Measurements from ENCODE around the gene SHISAL2B.

The SHISAL2B gene

GRCh38 chr5:64690417-64691151 lies at the start of gene SHISAL2B:
Gene SHISAL2B, plus strand, starts transcription at chr5:64690503. Its CDS starts 121 bp downstream, at chr5:64690624.
- TF ChIP-seq MAX (IDR thresholded peaks at IDR 0.05; ENCODE audit: low read depth, low read length): no peak
- TF ChIP-seq MYC (IDR thresholded peaks at IDR 0.05; ENCODE audit: low read depth, low read length): no peak
- TF ChIP-seq POLR2A (IDR thresholded peaks at IDR 0.05; ENCODE audit: extremely low read depth, insufficient read length): no peak
- no peak for TF ChIP-seq CTCF (IDR thresholded peaks at IDR 0.05; ENCODE audit: low read depth, low read length)
- no peak within 1 kb of the TSS for H3K4me3 ChIP-seq (ENCODE audit: low read depth, low read length)
- DNase-seq (ENCODE audit: low read depth): peak; percentile 13

- H3K4me3 ChIP-seq (ENCODE audit: low read depth, low read length): no peak overlapping the region
- no peak for DNase-seq (ENCODE audit: low read depth)
- TF ChIP-seq MYC (IDR thresholded peaks at IDR 0.05; ENCODE audit: low read depth, low read length): no peak
- TF ChIP-seq CTCF (IDR thresholded peaks at IDR 0.05; ENCODE audit: low read depth, low read length): no peak
- TF ChIP-seq POLR2A (IDR thresholded peaks at IDR 0.05; ENCODE audit: extremely low read depth, insufficient read length): no peak
- no peak for TF ChIP-seq MAX (IDR thresholded peaks at IDR 0.05; ENCODE audit: low read depth, low read length)
Observed at GRCh38 chr5:64644831-64645230, 45.5 kb upstream of the SHISAL2B start.

GRCh38 chr5:64646169-64646568 lies 44.1 kb upstream of the SHISAL2B start:
- no peak for DNase-seq (ENCODE audit: low read depth)
- TF ChIP-seq MYC (IDR thresholded peaks at IDR 0.05; ENCODE audit: low read depth, low read length): no peak
- no peak for TF ChIP-seq MAX (IDR thresholded peaks at IDR 0.05; ENCODE audit: low read depth, low read length)
- no peak for TF ChIP-seq POLR2A (IDR thresholded peaks at IDR 0.05; ENCODE audit: extremely low read depth, insufficient read length)
- no peak for TF ChIP-seq CTCF (IDR thresholded peaks at IDR 0.05; ENCODE audit: low read depth, low read length)
- no peak overlapping the region for H3K4me3 ChIP-seq (ENCODE audit: low read depth, low read length)

- TF ChIP-seq POLR2A (IDR thresholded peaks at IDR 0.05; ENCODE audit: extremely low read depth, insufficient read length) (no peak), CTCF (IDR thresholded peaks at IDR 0.05; ENCODE audit: low read depth, low read length) (no peak)
- no peak for DNase-seq (ENCODE audit: low read depth)
- no peak overlapping the region for H3K4me3 ChIP-seq (ENCODE audit: low read depth, low read length)
Observed at GRCh38 chr5:64649512-64649911, 40.8 kb upstream of the SHISAL2B start.

- H3K4me3 ChIP-seq (ENCODE audit: low read depth, low read length): no peak overlapping the region
- TF ChIP-seq CTCF (IDR thresholded peaks at IDR 0.05; ENCODE audit: low read depth, low read length): no peak
- no peak for TF ChIP-seq MAX (IDR thresholded peaks at IDR 0.05; ENCODE audit: low read depth, low read length)
- TF ChIP-seq MYC (IDR thresholded peaks at IDR 0.05; ENCODE audit: low read depth, low read length): no peak
- no peak for TF ChIP-seq POLR2A (IDR thresholded peaks at IDR 0.05; ENCODE audit: extremely low read depth, insufficient read length)
- no peak for DNase-seq (ENCODE audit: low read depth)
Observed at GRCh38 chr5:64653766-64654560, 36.3 kb upstream of the SHISAL2B start.
